GM21447 (cell line): ENCODE measurements around the gene SIX6.

Source experiments
- ATAC-seq: cut with Tn5 transposase; IDR thresholded peaks from one replicate; pipeline ENCODE4 v1.9.1; 2021; ENCODE audit not compliant: unreplicated experiment

Gene SIX6

GRCh38 chr14:60512973-60513571 is 4.1 kb downstream of the SIX6 start:
- ATAC-seq = no peak

- ATAC-seq = no peak
These were observed 5.4 kb downstream of the SIX6 start for GRCh38 chr14:60514378-60514740.

- no peak for ATAC-seq
These were observed 6.0 kb downstream of the SIX6 start for GRCh38 chr14:60514741-60515491.

- no peak for ATAC-seq
These were observed 6.8 kb downstream of the SIX6 start for GRCh38 chr14:60515511-60516289.

GRCh38 chr14:60532442-60532841 is 23.5 kb downstream of the SIX6 start:
- no peak for ATAC-seq

- no peak for ATAC-seq
These were observed 28.7 kb downstream of the SIX6 start for GRCh38 chr14:60537663-60538062.

- no peak for ATAC-seq
These were observed 35.7 kb downstream of the SIX6 start for GRCh38 chr14:60544659-60545058.

- no peak for ATAC-seq
These were observed 44.9 kb downstream of the SIX6 start for GRCh38 chr14:60553808-60554207.

GRCh38 chr14:60561845-60562746 is 53.1 kb downstream of the SIX6 start:
- peak; percentile 81 for ATAC-seq
